H1 (cell line): Measurements from ENCODE around the gene MYH2. TPM values are rescaled to one million over a fixed set of nuclear protein-coding genes. Genes with fewer than 3 reads are reported as not detected.

Experiments used
- CTCF ChIA-PET: fragments of 300-600 bp; sonication (Branson Sonifier 250); formaldehyde crosslinking; loops from one replicate; lab custom pipeline; 2021; ENCODE audit not compliant: partially characterized antibody; lab: Charles Lee
- POLR2A ChIA-PET: fragments of 300-600 bp; sonication (Branson Sonifier 250); formaldehyde crosslinking; loops from one replicate; lab custom pipeline; 2021; ENCODE audit warnings: inconsistent platforms; ENCODE audit not compliant: partially characterized antibody; lab: Charles Lee
- DNase-seq, 2 experiments: peaks; one replicate each; pipeline versions ENCODE4 v3.0.0 to v3.0.0-alpha.2; 2010 to 2022; ENCODE audit warnings: low spot score in 2 of 2, low read depth in 1 of 2, mixed read lengths in 1 of 2
- FAIRE-seq: peaks from 2 replicates; lab custom pipeline; 2011; peaks lifted over from hg19 to GRCh38; lab: Jason Lieb, UNC
- H2AFZ ChIP-seq: 2 replicates; pipeline ENCODE4 v1.8.1; 2012; ENCODE audit warnings: low read length, inconsistent platforms
- H2AK5ac ChIP-seq: 2 replicates; pipeline ENCODE4 v1.6.1; 2013; ENCODE audit warnings: low read depth, low read length
- H2BK120ac ChIP-seq: replicated peaks from 2 replicates; pipeline ENCODE3; 2013; ENCODE audit warnings: low read depth, low read length, inconsistent platforms
- H2BK12ac ChIP-seq: 2 replicates; pipeline ENCODE4 v1.6.1; 2013; ENCODE audit warnings: low read depth, low read length
- H2BK15ac ChIP-seq: 2 replicates; pipeline ENCODE4 v1.6.1; 2013; ENCODE audit warnings: low read length
- H2BK20ac ChIP-seq: 2 replicates; pipeline ENCODE4 v1.6.1; 2013; ENCODE audit warnings: low read length
- H2BK5ac ChIP-seq: 2 replicates; pipeline ENCODE4 v1.6.1; 2013; ENCODE audit warnings: low read depth, low read length
- H3K14ac ChIP-seq: 2 replicates; pipeline ENCODE4 v1.6.1; 2013; ENCODE audit warnings: inconsistent platforms; ENCODE audit not compliant: insufficient read length
- H3K18ac ChIP-seq: 2 replicates; pipeline ENCODE4 v1.6.1; 2013; ENCODE audit warnings: low read length; ENCODE audit errors: extremely low read depth
- H3K23ac ChIP-seq: 2 replicates; pipeline ENCODE4 v1.6.1; 2013; ENCODE audit warnings: inconsistent platforms; ENCODE audit not compliant: insufficient read length
- H3K23me2 ChIP-seq: 2 replicates; pipeline ENCODE4 v1.6.1; 2013; ENCODE audit warnings: low read depth, low read length
- H3K27ac ChIP-seq: 2 replicates; pipeline ENCODE4 v1.6.1; 2011; ENCODE audit warnings: low read depth, low read length, inconsistent platforms
- H3K27me3 ChIP-seq, 4 experiments: replicated peaks in 1 of 4; 1 replicate in 1 of 4; 2 replicates in 3 of 4; pipeline versions ENCODE4 v1.6.1 to v1.8.1; 2011 to 2013; ENCODE audit warnings: low read length in 3 of 4, mild to moderate bottlenecking in 3 of 4, inconsistent platforms in 2 of 4, mixed read lengths in 2 of 4, moderate library complexity in 1 of 4; ENCODE audit not compliant: control insufficient read depth in 3 of 4, insufficient read depth in 3 of 4; ENCODE audit errors: extremely low read depth in 1 of 4
- H3K36me3 ChIP-seq, 4 experiments: 2 replicates each; pipeline versions ENCODE4 v1.6.1 to v1.8.1; 2011 to 2013; ENCODE audit warnings: mild to moderate bottlenecking in 4 of 4, low read length in 3 of 4, moderate library complexity in 2 of 4, control low read depth in 1 of 4, inconsistent platforms in 1 of 4; ENCODE audit not compliant: insufficient read depth in 4 of 4, control insufficient read depth in 2 of 4
- H3K4ac ChIP-seq: replicated peaks from 2 replicates; pipeline ENCODE3; 2013; ENCODE audit warnings: low read length, low read depth, mixed read lengths, inconsistent platforms; ENCODE audit not compliant: insufficient read length
- H3K4me1 ChIP-seq, 4 experiments: replicated peaks in 1 of 4; 1 replicate in 1 of 4; 2 replicates in 3 of 4; pipeline versions ENCODE4 v1.6.1 to v1.8.1; 2011 to 2013; ENCODE audit warnings: low read length in 3 of 4, inconsistent platforms in 2 of 4, mixed read lengths in 1 of 4; ENCODE audit not compliant: insufficient read depth in 4 of 4, control insufficient read depth in 3 of 4
- H3K4me2 ChIP-seq, 2 experiments: 2 replicates each; pipeline versions ENCODE4 v1.6.1 to v1.8.1; 2011 to 2013; ENCODE audit warnings: low read depth in 2 of 2, low read length in 2 of 2, control low read depth in 1 of 2, inconsistent platforms in 1 of 2, mild to moderate bottlenecking in 1 of 2; ENCODE audit not compliant: insufficient read depth in 1 of 2
- H3K4me3 ChIP-seq, 4 experiments: fragments of 200-600, 300-600 bp in 1 of 4; sonication (generic), shearing (Covaris generic), sonication (Bioruptor Twin) in 1 of 4; 2 replicates each; pipeline versions ENCODE4 v1.5.1 to v1.8.1; 2011 to 2016; ENCODE audit warnings: low read length in 4 of 4, low read depth in 3 of 4, control low read depth in 2 of 4, inconsistent platforms in 2 of 4, mild to moderate bottlenecking in 2 of 4, mixed read lengths in 1 of 4, moderate library complexity in 1 of 4; ENCODE audit not compliant: insufficient read depth in 2 of 4; ENCODE audit errors: extremely low read depth in 1 of 4
- H3K56ac ChIP-seq: replicated peaks from 2 replicates; pipeline ENCODE3; 2013; ENCODE audit warnings: low read depth, mild to moderate bottlenecking, mixed read lengths, low read length, inconsistent platforms; ENCODE audit not compliant: insufficient read length
- H3K79me1 ChIP-seq: 2 replicates; pipeline ENCODE4 v1.6.1; 2013; ENCODE audit warnings: low read depth, low read length, control low read depth
- H3K79me2 ChIP-seq, 2 experiments: 2 replicates each; pipeline versions ENCODE4 v1.6.1 to v1.8.1; 2012 to 2013; ENCODE audit warnings: low read length in 2 of 2, mild to moderate bottlenecking in 2 of 2, inconsistent platforms in 1 of 2; ENCODE audit not compliant: insufficient read depth in 2 of 2, control insufficient read depth in 1 of 2
- H3K9ac ChIP-seq, 4 experiments: replicated peaks in 1 of 4; 1 replicate in 1 of 4; 2 replicates in 3 of 4; pipeline versions ENCODE4 v1.6.1 to v1.8.1; 2011 to 2013; ENCODE audit warnings: low read depth in 3 of 4, low read length in 3 of 4, control low read depth in 2 of 4, mild to moderate bottlenecking in 2 of 4, moderate library complexity in 2 of 4, inconsistent platforms in 1 of 4; ENCODE audit errors: extremely low read depth in 1 of 4
- H3K9me3 ChIP-seq, 2 experiments: 2 replicates each; pipeline versions ENCODE4 v1.6.1 to v1.8.1; 2012 to 2013; ENCODE audit warnings: mild to moderate bottlenecking in 2 of 2, moderate library complexity in 2 of 2, control low read depth in 1 of 2, inconsistent platforms in 1 of 2, low read depth in 1 of 2, low read length in 1 of 2, mixed read lengths in 1 of 2; ENCODE audit not compliant: insufficient read depth in 2 of 2
- H4K20me1 ChIP-seq, 2 experiments: replicated peaks in 1 of 2; 2 replicates each; pipeline versions ENCODE3 to v1.8.1; 2011 to 2013; ENCODE audit warnings: inconsistent platforms in 2 of 2, low read length in 2 of 2, mild to moderate bottlenecking in 1 of 2; ENCODE audit not compliant: insufficient read depth in 2 of 2, control insufficient read depth in 1 of 2
- H4K5ac ChIP-seq: 2 replicates; pipeline ENCODE4 v1.6.1; 2013; ENCODE audit warnings: low read length, low read depth, mixed read lengths, inconsistent platforms; ENCODE audit not compliant: insufficient read length
- H4K8ac ChIP-seq: 2 replicates; pipeline ENCODE4 v1.8.0; 2013; ENCODE audit warnings: mild to moderate bottlenecking, moderate library complexity, low read length, inconsistent platforms; ENCODE audit not compliant: insufficient read depth; ENCODE audit errors: extremely low read depth
- H4K91ac ChIP-seq: replicated peaks from 2 replicates; pipeline ENCODE3; 2013; ENCODE audit warnings: low read length, mixed read lengths, inconsistent platforms; ENCODE audit not compliant: insufficient read length
- CHD2 ChIP-seq: IDR thresholded peaks from 2 replicates; pipeline ENCODE4 v1.6.1; 2012; ENCODE audit warnings: low read length, improper control_type of control experiment
- CTBP2 ChIP-seq: IDR thresholded peaks from 2 replicates; pipeline ENCODE4 v1.7.0; 2011; ENCODE audit warnings: borderline replicate concordance, mild to moderate bottlenecking, moderate library complexity, mixed read lengths, low read length; ENCODE audit not compliant: insufficient read depth, insufficient read length
- TEAD4 ChIP-seq: IDR thresholded peaks from 2 replicates; pipeline ENCODE4 v1.6.1; 2012; ENCODE audit warnings: low read depth, low read length, inconsistent platforms, mixed read lengths
- WGBS, 2 experiments: shearing (Covaris generic) in 1 of 2; methylation state at CpG; one replicate each; pipeline versions ENCODE4 v1.1.6 to v1.1.7; 2013 to 2015; ENCODE audit warnings: low lambda C conversion rate in 2 of 2, mixed read lengths in 2 of 2, inconsistent platforms in 1 of 2, low coverage in 1 of 2, missing lambda C conversion rate in 1 of 2; ENCODE audit not compliant: insufficient replicate concordance in 2 of 2, insufficient coverage in 1 of 2, insufficient read length in 1 of 2; ENCODE audit errors: extremely low coverage in 1 of 2, missing lambda C conversion rate in 1 of 2; 5-methylcytosine and 5-hydroxymethylcytosine counted together
- polyA plus RNA-seq, 7 experiments: library from polyadenylated mRNA; depleted of rRNA in 3 of 7; stranded (reverse) in 5 of 7; unstranded in 2 of 7; fragments of >200 nt in 5 of 7; fragments of 200-250 nt in 2 of 7; gene quantifications; 1 replicate in 5 of 7; 2 replicates in 1 of 7; 4 replicates in 1 of 7; pipeline versions ENCODE4 v1.2.1 to v1.2.3, GENCODE V29; 2011 to 2013; ENCODE audit warnings: missing spikeins in 2 of 7, mixed read lengths in 2 of 7
- total RNA-seq: library from RNA; stranded (reverse); fragmentation: NEBNext Ultra II Directional; extraction: Animal tissue kit (Norgen Biotek cat#: 25700); gene quantifications from 2 replicates; pipeline ENCODE4 v1.2.1, GENCODE V29; 2021

Gene MYH2
- total and polyA plus RNA-seq, 2 of the 8 experiments (the other 6 are each of a cell fraction or from before 2014, with no cell fraction given), result 1.0 to 9.0 TPM

DNA sequence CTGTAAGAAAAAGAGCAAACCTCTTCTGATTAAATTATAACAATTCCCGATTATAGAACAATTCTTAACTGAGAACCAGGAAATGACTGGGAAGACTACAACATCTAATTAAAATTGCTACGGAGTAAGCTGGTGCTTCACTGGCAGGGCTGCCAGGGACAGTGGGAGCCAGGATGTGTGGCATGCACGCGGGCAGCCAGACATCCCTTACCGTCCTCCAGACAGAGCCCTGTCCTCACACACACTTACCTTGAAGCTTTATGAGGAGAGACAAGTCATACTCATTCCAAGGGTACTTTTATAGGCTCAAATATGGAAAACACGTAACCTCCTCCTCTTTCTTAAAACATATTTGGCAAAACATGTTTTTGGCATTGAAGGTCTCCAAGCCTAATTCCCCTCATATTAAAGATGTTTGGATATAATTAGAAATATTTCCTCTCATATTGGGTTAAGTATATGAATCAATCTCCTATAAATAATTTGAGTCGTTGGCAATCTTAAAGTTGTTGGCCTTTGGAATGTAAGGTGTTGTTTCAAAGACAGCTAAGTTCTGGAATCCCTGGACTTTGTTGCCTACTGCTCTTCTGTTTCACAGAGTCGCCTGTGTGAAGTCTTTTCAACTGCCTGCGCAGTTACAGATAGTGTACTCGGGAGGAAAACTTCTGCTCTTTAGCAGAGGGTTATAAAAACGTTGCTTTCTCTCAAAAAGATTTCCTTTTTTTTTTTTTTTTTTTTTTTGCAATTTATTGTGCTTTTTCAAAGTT is 31.0 kb downstream of the MYH2 start, which contains the start of gene MYH1:
TSS of gene MYH1 (minus strand) at position 272 of the 767 bp plus-strand sequence. CDS start 1,900 bp downstream, outside the sequence.
- Histone ChIP-seq H4K8ac (no peak within 1 kb of the TSS), H3K18ac (no peak within 1 kb of the TSS), H2AK5ac (no peak within 1 kb of the TSS), H3K27me3 (no peaks in the 10 kb centered on the region), H4K20me1 (no peaks in the 10 kb centered on the region), H2BK12ac (no peak within 1 kb of the TSS), H2AFZ (no peak within 1 kb of the TSS), H4K5ac (no peak within 1 kb of the TSS), H3K9me3 (no peaks in the 10 kb centered on the region), H3K23ac (no peak within 1 kb of the TSS), H2BK120ac (no peak within 1 kb of the TSS), H3K23me2 (no peaks in the 10 kb centered on the region), H3K27ac (no peak within 1 kb of the TSS), H2BK15ac (no peak within 1 kb of the TSS), H3K79me1 (no peaks in the 10 kb centered on the region), H3K36me3 (no peaks in the 10 kb centered on the region; a peak in 1 of 8 replicates), H4K91ac (no peak within 1 kb of the TSS), H3K9ac (no peak within 1 kb of the TSS), H3K14ac (no peak within 1 kb of the TSS), H3K56ac (no peak within 1 kb of the TSS), H3K79me2 (no peaks in the 10 kb centered on the region), H3K4me2 (no peak within 1 kb of the TSS), H3K4me1 (0 out of 7 replicates have a peak, but pooled peaks cover 0 to 2% (median under 1%) of the 10 kb centered on the region in 4 experiments), H3K4ac (no peak within 1 kb of the TSS), H2BK20ac (no peak within 1 kb of the TSS), H3K4me3 (no peak within 1 kb of the TSS), H2BK5ac (no peak within 1 kb of the TSS)
- TF ChIP-seq CHD2 (no peak), CTBP2 (no peak), TEAD4 (no peak)
- 90% methylated on average over 11 of the region's 11 CpGs; no CpG with 5 or more reads in 1 of the 2 experiments for WGBS, 2 experiments
- FAIRE-seq (no peak), DNase-seq (no peak)
- POLR2A ChIA-PET, result interaction anchor here (0.5 kb wide), 1 partner anchor 45 kb away, joined by 3 read pairs; no protein-coding TSS in a partner anchor
- CTCF ChIA-PET, result interaction anchor here (0.6 to 1.1 kb wide), 2 partner anchors 95 to 97 kb away, joined by 3 to 4 read pairs; no protein-coding TSS in a partner anchor
